Activated CD4-positive, alpha-beta T cell treated with anti-CD3 and anti-CD28 coated beads for 4 hours (primary cell): ENCODE results near the gene ATP1A3.
"Not testable (repeated sequence)": the region's sequence is repeated elsewhere in the genome, so short reads cannot be mapped to it uniquely, and the experiment has no call there.

ENCODE experiments used
- DNase-seq, 2 donors: peaks; one replicate each; pipeline ENCODE4 v3.0.0-alpha.2; 2020

The ATP1A3 gene

DNA sequence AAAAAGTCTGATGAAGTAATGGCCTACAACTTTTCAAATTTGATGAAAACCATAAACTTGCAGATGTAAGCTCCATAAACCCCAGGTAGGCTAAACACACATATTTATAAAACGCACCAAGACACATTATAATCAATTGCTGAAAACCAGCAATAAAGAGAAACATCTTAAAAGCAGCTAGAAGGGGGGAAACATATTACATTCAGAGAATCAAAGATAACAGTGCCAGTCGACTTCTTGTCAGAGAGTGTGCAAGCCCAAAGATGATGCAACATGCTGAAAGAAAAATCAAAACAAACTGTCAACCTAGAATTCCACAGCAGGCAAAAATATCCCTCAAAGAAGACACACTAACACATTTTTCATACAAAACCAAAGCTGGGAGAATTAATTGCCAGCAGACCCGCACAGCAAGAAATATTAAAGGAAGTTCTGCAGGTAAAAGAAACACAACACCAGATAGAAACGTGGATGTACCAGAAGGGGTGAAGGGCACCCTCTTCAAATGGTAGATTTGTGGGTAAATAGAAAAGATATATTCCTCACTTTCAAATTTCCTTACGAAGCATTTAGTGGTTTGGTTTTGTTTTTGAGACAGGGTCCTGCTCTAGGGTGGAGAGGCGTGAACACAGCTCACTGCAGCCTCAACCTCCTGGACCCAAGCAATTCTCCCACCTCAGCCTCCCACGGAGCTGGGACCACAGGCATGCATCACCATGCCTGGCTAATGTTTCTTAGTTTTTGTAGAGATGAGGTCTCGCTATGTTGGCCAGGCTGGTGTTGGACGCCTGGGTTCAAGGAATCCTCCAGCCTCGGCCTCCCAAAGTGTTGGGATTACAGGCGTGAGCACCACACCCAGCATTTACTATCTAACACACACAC lies 16.5 kb upstream of the ATP1A3 start:
- DNase-seq: no peak

DNA sequence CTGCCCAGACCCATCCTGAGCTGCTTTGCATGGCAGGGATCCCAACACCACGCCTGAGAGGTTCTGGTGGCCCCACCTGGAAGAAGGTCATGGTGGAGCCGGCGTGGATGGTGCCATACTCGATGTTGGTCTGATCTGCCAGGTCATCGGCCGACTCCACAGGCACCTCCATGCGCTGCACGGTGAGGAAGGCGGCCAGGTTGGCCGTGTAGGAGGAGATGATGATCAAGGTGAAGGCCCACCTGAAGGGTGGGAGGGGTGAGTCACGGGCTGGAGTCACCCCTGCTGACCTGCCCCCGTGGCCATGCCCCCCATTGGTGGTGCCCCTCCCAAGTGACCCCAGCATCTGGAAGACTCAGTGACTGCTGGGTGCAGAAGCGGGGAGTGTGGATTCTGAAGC lies 12.5 kb upstream of the ATP1A3 start:
- no peak for DNase-seq

DNA sequence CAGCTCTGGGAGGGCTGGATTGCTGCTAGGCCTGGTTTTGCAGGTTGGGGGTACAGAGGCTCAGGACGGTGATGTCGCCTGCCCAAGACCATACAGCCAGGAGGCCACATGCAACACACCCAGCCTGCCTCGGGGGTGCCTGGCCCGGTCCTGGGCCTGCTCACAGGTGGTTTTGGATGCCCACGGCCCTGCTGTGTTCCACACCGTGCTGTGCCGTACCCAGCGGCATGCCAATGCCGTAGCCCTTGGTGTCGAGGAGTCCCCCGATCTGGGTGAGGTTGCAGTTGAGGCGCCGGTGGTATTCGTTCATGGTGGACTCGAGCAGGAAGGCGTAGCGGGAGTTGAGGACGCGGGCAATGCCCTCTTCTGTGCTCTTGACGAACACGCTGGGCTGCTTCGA lies 11.5 kb upstream of the ATP1A3 start:
- no peak for DNase-seq

DNA sequence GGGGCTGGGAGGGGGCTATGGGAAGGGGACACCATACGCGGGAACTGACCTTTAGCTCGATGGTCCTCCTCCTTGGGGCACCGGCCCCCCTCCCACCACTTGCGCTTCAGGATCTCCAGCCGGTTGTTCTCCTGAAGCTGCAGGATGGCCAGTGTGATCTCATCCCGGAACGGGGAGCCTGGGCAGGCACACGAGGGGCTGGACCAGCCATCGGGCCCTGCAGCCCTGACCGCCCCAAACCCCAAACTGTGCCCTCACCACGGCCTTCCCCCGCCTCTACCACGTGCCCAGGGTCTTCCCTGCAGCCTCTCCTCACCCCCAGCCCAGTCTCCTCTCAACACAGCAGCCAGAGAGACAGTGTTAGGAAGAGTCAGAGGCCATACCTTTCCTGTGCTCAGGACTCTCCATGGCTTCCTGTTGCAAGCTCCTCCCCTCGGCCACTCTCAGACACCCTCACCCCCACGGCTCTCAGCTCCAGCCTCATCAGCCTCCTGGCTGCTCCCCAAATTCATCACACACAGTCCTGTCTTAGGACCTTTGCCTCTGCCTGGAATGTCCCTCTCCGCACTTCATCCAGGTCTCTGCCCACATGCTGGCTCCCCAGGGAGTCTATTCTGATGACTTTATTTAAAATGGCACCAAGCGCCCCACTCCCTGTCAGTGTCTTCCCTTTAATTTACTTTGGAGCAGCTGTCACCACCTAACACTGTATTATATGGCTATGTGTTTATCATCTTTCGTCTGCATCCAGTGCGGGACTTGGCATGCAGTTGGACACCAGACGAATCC lies 9.7 kb upstream of the ATP1A3 start:
- DNase-seq: no peak

DNA sequence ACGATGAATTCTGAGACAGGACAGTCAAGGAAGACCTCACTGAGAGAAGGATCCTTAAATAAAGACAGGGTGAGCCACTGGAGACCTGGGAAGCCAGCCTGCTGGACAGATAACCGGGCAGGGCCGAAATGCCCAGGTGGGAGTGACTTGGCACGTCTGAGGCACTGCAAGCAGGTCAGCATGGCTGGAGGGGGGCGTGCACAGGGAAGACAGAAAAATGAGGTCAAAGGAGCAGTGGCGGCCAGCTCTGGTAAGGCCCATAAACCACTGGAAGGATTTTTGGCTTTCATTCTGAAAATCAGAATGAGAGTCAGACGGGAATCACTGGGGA lies 5.8 kb upstream of the ATP1A3 start:
- no peak for DNase-seq

DNA sequence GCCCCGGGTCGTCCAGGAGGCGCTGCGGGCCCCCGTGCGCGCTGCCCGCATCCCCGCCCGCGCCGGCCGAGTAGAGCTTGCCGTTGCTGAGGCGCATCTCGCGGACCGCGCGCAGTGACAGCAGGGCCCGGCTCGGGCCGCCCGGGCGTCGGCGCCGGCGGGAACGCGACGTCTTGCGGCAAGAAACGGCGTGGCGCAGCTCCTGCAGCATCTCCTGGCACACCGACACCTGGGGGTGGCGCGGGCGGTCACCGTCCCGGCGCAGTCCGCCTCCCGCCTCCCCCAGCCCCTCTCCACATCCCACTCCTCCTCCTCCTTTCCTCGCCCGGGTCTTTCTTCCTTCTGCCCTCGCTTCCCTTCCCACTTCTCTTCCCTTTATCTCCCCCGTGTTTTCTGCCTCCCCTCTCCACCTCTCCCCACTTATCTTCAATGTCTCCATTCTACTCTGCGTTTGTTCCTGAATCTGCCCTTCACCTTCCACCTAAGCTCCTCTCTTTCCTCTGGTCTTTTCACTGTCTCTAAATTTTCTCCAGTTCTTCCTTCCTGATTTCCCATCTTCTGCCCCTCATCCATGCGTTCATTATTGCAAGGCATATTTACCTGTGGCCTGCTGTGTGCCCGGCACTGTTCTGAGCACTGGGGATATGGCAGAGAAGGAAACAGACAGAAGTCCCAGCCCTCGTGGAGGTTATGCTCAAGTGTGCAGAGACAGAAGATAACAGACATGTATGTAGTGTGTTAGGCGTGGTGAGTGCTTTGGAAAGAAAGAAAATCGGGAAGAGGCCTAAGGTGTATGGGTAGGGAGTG lies 5.2 kb upstream of the ATP1A3 start:
- no peak for DNase-seq

DNA sequence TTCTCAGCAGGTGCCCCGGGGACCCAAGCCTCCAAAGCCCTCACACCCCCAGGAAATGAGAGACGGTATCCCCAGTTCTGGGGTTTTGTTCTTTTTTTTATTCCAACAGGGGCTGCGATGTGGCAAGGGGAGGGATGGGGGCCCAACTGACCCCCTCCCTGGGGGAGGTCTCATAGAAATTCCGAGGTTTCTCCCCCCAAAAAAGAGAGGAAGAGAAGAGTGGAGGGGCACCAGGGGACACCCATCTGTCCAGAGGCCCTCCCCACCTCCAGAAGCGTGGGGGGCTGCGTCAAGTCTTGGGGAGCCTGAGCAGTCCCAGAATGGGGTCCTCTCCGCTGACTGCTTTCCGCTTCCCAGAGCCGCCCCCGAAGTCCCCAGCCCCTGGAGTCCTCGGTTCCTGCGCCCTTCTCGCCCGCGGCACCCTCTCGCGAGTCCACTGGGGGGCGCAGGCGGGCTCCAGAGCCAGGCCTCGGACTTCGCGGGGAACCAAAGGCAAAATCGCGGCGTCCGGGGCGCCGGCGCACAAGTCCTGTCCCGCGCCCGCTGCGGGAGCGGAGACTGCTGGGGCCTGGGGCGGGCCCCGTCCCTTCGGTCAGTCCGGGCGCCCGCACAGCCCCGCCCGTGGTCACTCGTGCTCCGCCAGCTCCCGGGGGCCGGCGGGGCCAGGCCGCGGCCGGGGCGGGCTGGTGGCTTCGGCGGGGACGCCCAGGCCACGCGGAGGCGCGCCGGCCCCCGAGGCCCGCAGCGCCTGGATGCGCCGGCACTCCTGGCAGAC lies 4.4 kb upstream of the ATP1A3 start:
- no peak for DNase-seq

DNA sequence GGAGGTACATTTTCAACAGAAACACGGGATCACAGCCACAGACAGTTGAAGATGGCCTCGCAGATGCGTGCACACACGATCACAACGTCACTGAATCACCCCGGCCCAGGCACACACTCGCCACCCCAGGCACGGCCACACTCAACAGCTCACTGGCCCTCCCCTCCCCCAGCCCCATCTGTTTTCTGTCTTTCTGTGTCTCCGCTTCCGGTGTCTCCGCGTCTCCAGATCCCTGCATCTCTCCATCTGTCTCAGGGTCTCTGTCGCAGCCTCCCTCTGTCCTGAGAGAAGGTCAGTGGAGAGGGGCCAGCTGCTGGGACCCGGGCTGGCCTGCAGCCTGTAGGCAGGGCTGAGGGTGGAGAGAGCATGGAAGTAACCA lies 3.8 kb upstream of the ATP1A3 start:
- DNase-seq: no peak

DNA sequence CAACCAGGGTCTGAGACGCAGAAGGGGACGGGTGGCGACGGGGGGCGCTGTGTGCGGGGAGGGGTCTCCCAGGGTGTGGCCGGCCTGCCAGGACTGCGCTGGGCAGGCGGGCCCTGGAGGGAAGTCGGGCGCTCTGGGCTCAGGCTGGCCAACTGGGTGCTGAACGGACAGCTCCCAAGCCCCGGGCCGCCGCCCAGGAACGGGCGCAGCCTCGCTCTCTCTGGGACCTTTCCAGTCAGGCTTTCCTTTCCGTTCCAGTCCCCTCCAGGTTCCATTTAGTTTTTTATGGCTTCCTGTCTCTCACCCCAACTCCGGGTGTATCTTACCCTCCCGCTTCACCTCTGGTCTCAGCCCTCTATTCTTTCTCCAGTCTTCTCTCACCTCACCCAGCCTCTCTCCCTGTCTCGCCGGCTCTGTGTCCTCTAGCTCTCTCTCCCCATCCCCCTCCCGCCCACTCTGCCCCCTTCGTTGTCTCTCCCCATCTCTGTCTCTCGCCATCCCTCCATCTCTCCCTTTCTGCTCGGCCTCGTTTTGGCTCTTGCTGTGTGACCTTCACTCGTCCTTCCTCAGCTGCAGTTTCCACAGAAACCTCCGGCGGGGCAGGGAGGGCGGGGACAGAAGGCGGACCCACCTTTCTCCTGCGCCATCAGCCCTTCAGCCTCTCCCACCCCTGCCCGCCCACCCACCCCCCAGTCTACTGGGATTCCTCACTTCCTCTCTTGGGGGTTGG lies 3.3 kb upstream of the ATP1A3 start:
- peak; percentile 13 to 25 for DNase-seq

DNA sequence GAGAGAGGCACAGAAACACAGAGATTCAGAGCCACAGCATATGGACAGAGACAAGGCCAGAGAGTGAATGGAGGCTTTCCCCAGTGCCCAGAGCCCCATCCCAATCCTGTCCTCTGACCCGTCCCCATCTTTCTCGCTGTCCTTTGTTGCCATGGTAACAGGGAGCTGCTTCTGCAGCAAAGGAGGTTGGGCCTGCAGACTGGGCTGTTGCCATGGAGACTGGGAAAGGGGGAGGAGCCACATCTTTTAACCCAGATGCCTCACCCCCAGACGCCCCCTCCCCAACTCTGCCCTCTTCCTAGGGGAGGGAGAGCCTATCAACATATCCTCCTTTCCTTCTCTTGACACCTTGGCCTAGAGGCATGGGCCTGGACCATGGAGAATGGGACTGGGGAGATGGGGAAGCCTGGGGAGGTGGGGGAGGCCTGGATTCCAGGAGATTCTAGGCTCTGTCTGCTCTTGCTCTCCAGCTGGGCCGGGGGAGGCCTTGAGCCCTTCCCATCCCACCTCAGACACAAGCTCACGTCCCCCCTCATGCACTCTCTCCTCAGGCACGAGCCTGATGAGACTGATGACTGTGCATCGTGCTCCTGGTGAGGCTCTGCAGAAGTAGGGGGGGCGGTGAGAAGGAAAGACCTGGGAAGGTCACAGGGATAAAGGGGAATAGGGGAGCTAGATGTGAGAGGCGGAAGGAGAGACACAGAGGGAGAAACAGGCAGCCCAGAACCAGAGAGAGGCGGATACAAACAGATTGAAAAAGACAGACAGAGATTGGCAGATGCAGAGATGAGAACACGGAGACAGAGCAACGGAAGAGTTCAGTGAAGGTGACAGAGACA lies 2.1 kb upstream of the ATP1A3 start:
- no peak for DNase-seq

DNA sequence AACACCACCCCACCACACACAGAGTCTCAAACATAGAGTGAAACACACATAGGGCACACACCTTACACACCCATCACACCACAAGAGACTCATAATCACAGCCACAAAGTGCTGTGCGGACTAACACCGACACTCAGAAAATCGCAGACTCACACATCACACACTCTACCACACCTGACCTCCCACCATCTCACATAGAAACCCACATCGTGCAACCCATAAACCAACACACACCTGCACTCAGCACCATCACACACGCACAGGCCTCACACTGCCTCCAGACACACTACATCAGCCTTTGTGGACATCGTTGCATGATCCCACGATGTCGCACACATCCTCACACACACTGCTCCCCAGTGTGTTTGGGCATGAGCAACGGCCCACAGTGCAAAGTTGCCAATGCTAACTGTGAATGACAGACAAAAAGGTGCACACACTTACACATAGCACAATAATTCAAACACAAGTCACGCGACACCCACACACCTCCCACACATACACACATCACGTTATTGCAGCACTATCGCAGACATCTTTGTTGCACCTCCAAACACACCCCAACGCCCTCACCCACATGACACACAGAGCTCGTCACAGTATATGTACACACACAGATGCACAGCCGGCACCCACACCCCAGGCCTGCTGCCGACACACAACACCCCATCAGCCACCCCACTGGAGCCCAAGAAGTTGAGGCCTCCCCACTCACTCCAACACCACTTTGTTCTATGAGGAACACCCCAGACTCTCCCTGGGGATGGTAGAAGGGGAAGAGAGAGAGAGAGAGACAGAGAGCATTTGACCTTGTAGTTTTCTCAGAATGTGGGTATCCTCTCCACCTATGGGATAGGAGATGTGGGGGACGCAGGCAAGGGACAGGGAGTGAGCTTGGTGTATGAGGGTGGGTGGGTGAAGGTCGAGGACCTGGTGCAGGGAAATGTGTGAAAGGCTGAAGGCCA lies 1.2 kb upstream of the ATP1A3 start:
- no peak for DNase-seq

DNA sequence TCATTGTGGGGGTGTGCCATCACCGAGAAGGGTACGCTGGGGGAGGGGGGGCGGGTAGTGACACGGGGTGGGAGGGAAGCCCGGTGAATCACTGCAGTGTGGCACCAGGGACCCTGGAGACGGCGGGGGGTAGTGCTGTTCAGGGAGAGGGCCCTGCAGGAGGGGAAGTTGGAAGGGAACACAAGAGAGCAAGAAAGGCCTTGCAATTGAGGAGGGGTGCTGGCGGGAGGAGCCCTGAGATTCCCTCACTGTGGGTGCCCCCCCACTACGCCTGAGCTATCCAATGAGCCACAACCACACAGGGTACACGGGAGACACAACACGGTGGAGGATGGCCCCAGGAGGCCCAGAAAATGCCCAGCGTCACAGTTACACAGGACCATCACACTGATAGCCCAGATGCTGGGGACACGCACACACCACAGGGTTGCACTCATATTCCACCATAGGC lies 516 bp upstream of the ATP1A3 start:
- DNase-seq: peak; percentile 31 to 45

DNA sequence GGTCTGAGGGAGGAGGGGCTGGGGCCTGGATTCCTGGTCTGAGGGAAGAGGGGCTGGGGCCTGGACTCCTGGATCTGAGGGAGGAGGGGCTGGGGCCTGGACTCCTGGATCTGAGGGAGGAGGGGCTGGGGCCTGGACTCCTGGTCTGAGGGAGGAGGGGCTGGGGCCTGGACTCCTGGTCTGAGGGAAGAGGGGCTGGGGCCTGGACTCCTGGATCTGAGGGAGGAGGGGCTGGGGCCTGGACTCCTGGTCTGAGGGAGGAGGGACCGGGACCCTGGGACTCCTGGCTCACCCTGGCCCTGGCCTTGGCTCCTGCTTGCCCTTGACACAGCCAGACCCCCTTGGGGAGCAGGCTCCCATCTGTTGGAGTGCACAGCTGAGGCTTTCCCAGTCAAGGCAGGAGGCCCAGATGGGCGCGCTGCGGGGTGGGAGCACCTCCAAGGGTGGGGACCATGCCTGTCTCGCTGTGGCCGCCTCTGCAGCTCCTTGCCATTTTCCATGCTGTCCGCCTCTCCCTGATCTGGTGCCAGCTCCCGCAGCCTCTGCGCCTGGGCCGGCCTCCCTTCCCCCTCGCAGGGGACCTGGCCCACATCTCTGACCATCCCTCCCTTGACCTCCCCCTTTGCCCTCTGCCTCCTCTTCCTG lies 2.0 kb downstream of the ATP1A3 start:
- not testable (repeated sequence) for DNase-seq

DNA sequence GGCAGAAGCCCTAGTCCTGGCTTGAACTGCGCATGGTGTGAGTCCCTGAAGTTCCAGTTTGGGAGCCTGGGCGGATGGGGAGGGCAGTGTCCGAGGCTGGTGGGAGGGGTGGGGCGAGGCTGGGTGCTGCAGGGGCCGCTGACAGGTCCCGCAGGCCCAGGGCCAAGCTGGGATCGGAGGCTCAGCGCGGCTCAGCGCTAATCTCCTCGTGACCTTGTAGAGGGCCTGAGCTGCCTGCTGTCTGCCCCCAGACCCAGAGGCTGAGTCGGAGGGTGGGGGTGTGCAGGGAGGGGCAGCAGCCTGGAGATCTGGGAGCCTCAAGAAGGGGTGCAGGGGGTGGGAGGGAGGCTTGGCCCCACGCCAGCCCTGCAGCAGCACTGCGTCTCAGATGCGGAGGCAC lies 3.0 kb downstream of the ATP1A3 start:
- DNase-seq: no peak

DNA sequence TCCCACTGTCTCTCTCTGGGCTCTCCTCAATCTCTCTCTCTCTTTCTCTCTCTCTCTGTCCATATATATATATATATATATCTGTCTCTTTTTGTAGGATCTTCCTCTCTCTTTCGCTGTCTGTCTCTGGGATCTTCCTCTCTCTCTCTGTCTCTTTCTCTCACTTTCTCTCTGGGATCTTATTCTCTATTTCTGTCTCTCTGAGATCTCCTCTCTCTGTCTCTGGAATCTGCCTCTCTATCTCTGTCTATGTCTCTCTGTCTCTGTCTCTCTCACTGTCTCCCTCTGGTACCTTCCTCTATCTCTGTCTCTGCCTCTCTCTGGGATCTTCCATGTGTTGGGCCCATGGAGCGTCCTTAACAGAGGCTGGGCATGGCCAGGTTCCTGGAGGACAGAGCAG lies 3.4 kb downstream of the ATP1A3 start:
- no peak for DNase-seq

DNA sequence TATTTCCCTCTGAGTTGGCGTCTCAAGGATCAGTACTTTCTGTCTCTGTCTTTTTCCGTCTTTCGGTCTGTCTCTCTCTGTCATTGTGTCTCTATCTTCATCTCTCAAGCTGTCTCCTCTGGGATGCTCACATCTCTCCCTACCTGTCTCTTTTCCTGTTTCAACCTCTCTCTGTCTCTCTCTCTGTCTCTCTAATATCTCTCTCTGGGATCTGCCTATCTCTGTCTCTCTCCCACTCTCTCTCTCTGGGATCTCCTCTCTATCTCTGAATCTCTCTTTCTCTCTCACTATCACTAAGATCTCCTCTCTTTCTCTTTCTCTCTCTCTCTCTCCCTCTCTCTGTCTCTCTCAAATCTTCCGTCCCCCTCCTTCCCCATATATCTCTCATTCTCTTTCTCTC lies 4.0 kb downstream of the ATP1A3 start:
- no peak for DNase-seq

DNA sequence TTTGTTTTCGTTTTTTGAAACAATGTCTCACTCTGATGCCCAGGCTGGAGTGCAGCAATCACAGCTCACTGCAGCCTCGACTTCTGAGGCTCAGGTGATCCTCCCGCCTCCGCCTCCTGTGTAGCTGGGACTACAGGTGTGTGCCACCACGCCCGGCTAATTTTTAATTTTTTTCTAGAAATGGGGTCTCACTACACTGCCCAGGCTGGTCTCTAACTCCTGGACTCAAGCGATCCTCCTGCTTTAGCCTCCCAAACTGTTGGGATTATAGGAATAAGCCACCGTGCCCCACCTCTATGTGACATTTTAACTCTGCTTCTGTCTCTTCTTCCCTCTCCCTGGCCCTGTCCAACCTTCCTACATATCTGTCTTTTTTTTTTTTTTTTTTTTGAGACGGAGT lies 5.1 kb downstream of the ATP1A3 start:
- DNase-seq: no peak

DNA sequence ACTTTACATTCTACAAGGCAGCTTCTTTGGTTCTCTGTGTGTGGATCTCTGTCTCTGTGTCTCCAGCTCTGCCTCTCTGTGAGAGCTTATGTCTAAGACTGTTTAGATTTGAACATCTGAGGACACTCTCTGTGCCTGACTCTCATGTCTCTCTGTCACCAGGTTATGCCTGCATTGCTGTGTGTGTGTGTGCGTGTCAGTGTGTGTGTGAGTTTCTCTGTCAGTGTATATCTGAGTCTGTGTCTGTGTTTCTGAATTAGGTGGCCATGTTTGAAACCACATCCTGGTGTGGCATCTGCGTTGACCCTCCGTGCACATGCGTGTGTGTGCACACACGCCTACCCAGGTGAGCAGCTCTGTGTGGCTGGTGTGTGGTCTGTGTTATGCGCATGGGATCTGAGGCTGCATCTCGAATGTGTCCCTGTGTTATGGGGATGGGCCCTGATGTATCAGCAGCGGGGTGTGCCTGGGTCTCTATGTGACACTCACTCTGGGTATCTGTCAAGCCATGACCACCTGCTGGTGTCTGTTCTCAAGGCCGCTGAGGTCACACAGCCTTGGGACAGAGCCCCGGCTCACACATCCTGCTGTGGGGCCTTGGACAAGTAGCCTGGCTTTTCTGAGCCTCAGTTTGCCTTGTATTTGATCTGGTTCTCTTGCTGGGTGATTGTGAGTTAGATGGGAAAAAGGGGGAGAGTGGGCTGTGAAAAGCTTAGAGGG lies 6.7 kb downstream of the ATP1A3 start:
- no peak for DNase-seq

DNA sequence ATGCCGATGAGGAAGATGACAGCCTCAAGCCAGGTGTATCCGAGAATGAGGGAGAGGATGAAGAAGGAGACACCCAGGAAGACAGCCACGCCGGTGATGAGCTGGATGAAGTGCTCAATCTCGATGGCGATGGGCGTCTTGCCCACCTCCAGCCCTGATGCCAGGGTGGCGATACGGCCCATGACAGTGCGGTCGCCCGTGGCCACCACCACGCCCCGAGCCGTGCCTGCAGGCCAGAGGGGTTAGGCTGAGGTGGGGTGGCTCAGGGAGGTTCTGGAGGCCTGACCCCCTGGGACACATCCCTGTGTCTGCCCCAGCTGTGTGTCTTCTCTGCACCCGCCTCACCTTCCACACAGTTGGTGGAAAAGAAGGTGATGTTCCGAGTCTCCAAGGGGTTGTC lies 9.1 kb downstream of the ATP1A3 start:
- no peak for DNase-seq
